Superior temporal gyrus (tissue), 1 donor: ENCODE results near the gene MTMR1.

Experiments
- DNase-seq: peaks from one replicate; pipeline ENCODE4 v3.0.0-alpha.2; 2016; ENCODE audit errors: extremely low spot score

The MTMR1 gene

GRCh38 chrX:150696866-150697265 lies 3.7 kb downstream of the MTMR1 start:
- DNase-seq: no peak

DNA sequence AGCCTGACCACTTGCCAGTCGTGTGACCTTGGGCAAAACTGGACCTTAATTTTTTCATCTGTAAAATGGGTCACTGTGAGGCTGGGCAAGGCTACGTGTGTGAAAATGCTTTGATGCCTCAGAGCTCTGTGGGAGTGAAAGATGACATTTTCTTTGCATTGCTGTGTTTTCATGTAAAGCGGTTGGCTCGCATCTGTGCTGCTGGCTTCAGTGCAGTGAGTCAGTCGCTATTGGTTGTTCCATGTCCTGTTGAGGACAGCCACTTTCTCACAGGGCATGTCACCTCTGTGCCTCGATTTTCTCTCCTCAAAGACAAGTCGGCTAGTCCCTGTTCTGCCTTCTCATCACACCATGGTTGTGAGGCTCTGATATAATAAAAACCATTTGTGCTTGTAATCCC lies 4.4 kb downstream of the MTMR1 start:
- no peak for DNase-seq

GRCh38 chrX:150698981-150699380 lies 5.8 kb downstream of the MTMR1 start:
- no peak for DNase-seq

DNA sequence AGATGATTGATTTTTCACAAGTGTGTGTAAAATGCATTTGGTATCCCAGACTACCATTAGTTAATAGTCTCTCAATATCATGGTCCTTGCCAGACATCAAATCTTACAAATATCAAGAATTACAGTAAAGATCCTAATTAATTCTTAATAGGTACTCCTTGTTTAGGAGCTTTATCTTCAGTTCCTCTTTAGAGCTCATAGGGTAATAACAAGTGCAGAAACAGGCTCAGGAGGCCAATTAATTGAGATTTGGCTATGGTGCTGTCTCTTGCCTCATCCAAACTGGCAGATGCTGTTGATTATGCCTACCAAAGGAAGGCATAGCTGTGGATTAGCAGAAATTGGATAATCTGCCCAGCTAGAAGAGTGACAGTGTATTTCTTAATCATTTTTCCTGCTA lies 6.9 kb downstream of the MTMR1 start:
- DNase-seq: no peak

GRCh38 chrX:150701377-150701776 lies 8.2 kb downstream of the MTMR1 start:
- no peak for DNase-seq

DNA sequence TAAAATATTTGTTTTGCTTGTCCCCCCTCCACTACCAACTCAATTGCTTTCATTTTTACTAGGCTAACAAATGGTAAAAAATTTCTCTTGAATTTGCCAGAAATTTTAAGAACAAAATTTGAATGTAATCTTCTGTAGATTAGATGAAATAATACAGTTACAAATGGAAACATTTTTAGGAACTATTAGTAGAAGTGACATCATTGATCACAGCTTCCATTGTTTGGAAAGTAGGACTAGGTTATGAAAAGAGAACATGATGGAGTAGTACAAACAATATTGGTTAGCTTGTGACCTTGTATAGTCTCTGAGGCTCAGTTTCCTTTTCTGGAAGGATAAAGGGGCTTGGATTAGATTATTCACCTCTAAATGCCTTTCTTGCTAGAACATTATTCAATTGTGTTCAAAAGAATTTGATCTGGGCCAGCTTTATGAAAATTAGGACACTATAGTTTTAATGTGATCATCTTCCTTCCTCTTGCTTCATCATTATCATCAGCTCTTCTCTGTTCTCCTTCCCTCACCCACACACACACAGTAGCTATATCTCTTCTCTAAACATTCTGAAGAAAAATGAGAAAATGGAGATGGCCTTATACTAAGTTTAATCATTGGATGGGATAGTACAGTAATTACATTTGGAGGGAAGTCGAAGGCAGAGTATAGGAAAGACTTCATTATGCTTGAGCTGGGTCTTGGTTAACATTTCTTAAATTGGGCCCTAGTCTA lies 9.9 kb downstream of the MTMR1 start:
- no peak for DNase-seq

GRCh38 chrX:150703695-150703974 lies 10.4 kb downstream of the MTMR1 start:
- no peak for DNase-seq

DNA sequence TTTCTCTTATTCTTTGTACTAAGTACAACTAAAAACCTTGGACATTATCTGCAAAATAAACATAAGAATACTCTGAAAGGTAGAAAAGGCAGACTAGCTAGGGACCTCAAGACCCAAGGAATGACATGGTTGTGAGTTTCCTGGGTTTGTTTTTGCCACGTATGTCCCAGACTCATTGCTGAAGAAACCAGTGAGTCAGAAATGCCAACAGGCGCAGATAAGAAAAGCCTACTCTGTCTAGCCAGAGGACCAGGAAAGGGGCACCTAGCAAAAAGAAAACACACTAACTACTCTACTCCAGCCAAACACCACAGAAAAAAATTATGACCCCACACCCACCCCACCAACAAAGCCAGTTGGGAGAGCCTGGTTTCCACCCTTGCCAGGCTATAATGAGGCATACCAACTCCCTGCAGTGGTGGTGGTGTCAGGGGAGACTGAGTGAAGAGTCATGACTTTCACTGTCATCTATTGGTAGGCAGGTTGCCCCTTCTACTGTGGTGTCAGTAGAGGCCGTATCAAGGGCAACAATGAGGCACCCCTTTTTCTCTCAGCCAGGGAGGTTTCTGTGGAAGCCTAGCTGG lies 10.9 kb downstream of the MTMR1 start:
- DNase-seq: no peak

DNA sequence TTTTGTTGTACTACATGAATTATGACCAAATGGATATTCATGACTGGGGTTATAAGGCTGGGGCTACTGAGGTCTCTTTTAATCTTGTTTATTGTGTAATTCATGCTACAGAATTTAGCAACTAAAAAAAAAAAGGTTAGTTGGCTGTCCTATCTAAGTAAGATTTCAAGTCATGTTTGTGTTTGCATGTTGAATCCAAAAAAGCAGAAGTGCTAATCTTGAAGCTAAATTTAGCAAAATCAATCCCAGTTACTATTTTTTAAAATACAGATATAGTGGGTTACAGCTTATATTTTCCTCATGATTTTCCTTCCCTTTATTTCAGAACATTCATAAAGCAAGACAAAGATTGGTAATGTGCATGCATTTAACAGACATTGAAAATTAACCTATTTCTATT lies 19.4 kb downstream of the MTMR1 start:
- no peak for DNase-seq

GRCh38 chrX:150715184-150715583 lies 22.0 kb downstream of the MTMR1 start:
- DNase-seq: no peak

DNA sequence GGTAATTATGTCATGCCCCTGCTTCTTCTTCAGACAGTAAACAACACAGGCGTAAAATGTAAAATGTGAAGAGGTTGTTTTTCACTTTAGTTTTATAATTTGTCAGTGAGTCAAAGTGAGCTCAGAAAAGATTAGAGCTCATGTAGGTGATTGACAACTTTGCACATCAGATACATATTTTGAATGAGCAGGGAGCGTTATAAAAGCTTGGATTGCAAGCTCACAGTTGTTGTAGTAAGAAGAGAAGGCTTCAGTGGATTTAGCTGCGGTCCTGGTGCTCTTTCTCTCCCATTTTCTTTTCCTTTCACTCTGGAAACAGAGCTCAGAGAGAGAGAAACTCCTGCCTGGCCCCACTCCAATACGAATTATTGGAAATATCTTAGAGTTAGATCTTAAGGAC lies 26.4 kb downstream of the MTMR1 start:
- no peak for DNase-seq

DNA sequence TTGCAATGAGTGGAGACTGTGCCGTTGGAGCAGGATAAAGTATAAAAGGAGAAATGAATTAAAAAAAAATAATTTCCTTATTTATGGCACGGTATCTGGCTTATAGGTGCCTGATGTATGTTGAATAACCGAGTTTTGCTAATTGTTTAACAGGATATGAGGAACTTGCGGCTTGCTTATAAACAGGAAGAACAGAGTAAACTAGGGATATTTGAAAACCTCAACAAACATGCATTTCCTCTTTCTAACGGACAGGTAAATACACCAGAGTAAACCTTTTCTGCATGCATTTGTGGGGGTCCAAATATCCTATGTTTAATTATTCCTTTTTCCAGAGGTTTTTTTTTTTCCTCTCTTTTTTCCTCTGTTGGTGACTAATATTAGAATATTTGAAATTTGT lies 36.8 kb downstream of the MTMR1 start:
- no peak for DNase-seq

DNA sequence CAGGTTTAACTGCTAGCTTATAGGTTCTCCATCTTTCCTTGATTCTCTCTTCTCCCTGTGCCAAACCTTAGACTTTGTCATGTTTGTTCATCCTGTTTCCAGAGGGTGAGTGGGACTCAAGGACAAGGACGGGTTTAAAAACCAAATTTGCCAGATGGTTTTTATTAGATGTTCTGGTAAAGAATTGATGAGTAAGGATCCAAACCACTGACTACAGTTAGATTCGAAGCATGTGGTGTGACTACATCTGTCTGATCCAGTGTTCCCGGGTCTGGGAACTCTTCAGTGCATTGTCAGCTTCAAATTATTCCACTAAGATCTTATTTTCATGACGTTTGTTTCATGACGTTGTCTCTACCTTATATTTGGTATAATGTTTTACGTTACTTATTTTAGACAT lies 37.5 kb downstream of the MTMR1 start:
- DNase-seq: no peak

DNA sequence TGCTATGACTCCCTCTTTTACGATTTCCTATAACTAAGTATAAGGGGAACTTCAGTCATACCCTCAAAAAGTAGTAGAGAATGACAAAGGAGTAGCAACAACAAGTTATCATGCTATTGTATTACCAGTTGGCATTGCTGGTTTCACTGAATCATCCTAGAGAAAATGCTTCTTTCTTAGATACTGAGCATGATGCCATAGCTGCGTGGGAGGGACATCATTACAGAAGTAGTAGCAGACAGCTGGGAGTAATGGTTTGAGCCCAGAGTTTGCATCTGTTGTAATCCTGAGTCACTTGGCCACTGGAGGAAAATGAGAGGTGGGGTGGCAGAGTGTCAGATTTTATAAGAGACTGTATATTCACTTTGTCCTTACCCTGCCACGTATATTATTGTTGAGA lies 38.6 kb downstream of the MTMR1 start:
- no peak for DNase-seq

GRCh38 chrX:150736475-150736874 lies 43.3 kb downstream of the MTMR1 start:
- DNase-seq: no peak

DNA sequence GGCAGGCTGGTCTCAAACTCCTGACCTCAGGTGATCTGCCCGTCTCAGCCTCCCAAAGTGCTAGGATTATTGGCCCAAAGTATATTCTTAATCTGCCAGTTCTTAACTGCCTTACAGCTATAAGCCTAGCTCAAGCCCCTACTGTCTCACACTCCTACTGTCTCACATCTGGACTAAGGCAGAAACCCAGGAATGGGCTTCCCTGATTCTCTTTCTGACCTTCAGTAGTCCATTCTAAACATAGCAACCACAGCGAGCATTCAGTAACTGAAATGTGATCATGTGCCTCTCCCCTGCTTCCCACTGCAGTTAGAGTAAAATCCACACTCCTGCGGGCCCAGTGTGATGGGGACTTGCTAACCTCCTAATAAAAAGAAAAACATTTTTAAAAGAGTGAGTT lies 58.9 kb downstream of the MTMR1 start:
- no peak for DNase-seq

- no peak for DNase-seq
Measured at GRCh38 chrX:150753357-150753756, 60.2 kb downstream of the MTMR1 start.

GRCh38 chrX:150753968-150754367 lies 60.8 kb downstream of the MTMR1 start:
- DNase-seq: no peak

- no peak for DNase-seq
Measured at GRCh38 chrX:150757371-150757770, 64.2 kb downstream of the MTMR1 start.

DNA sequence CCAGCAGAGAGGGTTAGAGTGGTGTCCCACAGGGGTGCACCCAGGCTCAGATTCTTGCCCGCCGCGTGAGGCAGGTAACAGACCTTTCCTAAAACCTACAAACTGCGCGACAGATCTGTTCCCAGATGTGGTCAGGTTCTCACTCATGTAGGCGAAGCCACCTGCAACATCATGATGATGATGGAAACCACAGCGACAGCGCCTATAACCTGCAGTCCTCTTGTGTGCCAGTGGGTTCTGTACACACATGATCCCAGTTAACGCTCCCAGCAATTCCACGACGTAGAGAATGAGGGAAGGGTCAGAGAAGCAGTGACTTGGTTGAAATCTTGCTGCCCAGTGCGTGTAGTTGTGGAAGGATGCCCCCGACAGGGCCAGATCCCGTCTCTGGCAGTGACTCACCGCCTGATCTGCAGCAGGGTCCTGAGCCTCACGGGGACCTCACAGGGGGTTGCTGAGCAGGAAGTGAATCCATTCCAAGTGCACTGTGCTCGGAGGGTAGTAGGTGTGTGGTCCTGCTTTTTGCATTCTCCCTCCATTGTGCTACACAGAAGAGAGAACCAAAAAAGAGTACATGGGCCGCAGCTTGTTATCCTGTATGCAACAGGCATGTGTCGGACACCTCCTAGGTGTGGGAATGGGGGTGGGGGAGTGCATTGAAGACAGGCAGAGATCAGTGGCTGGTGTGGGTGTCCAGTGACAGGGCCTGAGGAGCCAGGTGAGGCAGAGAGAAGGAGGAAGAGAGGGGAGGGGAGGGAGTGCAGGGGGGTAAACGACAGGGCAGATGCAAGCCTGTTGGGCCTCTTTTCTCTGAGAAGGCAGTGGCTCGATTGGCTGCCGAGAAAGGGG lies 66.6 kb downstream of the MTMR1 start:
- no peak for DNase-seq

DNA sequence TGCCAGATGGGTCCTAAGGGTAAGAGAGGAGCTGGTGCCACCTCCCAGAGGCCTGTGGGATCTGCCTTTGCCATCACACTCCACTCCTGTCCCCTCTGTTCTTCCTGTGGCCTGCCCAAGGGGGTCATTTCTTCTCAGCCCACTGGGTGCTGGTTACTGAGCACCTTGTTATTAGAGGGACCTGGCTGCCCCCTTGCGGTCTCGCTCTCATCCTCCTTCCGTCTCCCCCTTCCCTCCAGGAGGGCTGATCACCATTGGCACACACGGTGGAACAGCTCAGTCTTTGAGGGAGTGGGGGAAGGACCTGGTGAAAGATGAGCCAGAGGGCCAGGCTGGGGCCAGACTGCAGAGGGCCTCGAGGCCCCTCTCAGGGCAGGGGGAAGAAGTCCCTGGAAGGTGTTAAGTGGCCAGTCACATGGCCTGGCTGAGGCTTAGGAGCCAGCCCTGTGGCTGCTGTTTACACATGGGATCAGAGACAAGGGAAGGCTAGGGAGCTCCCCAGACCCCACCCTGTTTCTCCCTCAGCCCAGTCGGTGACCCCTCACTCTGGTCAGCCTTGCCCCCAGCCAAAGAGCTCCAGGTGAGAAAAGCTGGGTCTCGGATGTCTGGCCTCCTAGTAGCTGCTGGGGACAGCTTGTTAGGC lies 68.1 kb downstream of the MTMR1 start:
- no peak for DNase-seq

- DNase-seq: no peak
Measured at GRCh38 chrX:150761819-150762216, 68.6 kb downstream of the MTMR1 start.
